ENCODE results near the gene GNA12. TPM values are rescaled to one million over a fixed set of nuclear protein-coding genes. Genes with fewer than 3 reads are reported as not detected.
A peak's percentile ranks its signal among the peaks of the same experiment; 100 is the strongest.

Gene GNA12
- total RNA-seq, 1 donor from 2014 or later = 68.6 TPM

GRCh38 chr7:2800220-2800930 lies 43.7 kb downstream of the GNA12 start:
- Mint-ChIP-seq H3K4me3 (ENCODE audit: low read depth) (no peak overlapping the region), H3K4me1 (ENCODE audit: low read depth) (peaks cover 37% of the 10 kb centered on the region), H3K27ac (no peak overlapping the region), H3K9me3 (ENCODE audit: low read depth) (peaks cover 13% of the 10 kb centered on the region), H3K36me3 (ENCODE audit: insufficient read depth) (peaks cover 14% of the 10 kb centered on the region), H3K27me3 (no peaks in the 10 kb centered on the region)
- TF ChIP-seq, protein P1, sequence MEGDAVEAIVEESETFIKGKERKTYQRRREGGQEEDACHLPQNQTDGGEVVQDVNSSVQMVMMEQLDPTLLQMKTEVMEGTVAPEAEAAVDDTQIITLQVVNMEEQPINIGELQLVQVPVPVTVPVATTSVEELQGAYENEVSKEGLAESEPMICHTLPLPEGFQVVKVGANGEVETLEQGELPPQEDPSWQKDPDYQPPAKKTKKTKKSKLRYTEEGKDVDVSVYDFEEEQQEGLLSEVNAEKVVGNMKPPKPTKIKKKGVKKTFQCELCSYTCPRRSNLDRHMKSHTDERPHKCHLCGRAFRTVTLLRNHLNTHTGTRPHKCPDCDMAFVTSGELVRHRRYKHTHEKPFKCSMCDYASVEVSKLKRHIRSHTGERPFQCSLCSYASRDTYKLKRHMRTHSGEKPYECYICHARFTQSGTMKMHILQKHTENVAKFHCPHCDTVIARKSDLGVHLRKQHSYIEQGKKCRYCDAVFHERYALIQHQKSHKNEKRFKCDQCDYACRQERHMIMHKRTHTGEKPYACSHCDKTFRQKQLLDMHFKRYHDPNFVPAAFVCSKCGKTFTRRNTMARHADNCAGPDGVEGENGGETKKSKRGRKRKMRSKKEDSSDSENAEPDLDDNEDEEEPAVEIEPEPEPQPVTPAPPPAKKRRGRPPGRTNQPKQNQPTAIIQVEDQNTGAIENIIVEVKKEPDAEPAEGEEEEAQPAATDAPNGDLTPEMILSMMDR (IDR thresholded peaks at IDR 0.05; ENCODE audit: unreplicated experiment) = no peak
- no peak for DNase-seq (ENCODE audit: low spot score, unreplicated experiment)

GRCh38 chr7:2799253-2799652 lies 44.9 kb downstream of the GNA12 start:
- no peak overlapping the region for H3K4me3 Mint-ChIP-seq (ENCODE audit: low read depth)
- H3K36me3 Mint-ChIP-seq (ENCODE audit: insufficient read depth) = peaks cover 19% of the 10 kb centered on the region
- H3K4me1 Mint-ChIP-seq (ENCODE audit: low read depth) = peaks cover 32% of the 10 kb centered on the region
- no peak for DNase-seq (ENCODE audit: low spot score, unreplicated experiment)
- no peaks in the 10 kb centered on the region for H3K27me3 Mint-ChIP-seq
- peaks cover 13% of the 10 kb centered on the region for H3K9me3 Mint-ChIP-seq (ENCODE audit: low read depth)
- peak overlapping the region; percentile 33 for H3K27ac Mint-ChIP-seq
- TF ChIP-seq, protein P1 (IDR thresholded peaks at IDR 0.05; ENCODE audit: unreplicated experiment) = no peak

- H3K9me3 Mint-ChIP-seq (ENCODE audit: low read depth) = peaks cover 13% of the 10 kb centered on the region
- TF ChIP-seq, protein P1 (IDR thresholded peaks at IDR 0.05; ENCODE audit: unreplicated experiment) = no peak
- H3K4me3 Mint-ChIP-seq (ENCODE audit: low read depth) = no peak overlapping the region
- H3K4me1 Mint-ChIP-seq (ENCODE audit: low read depth) = peaks cover 28% of the 10 kb centered on the region
- no peaks in the 10 kb centered on the region for H3K27me3 Mint-ChIP-seq
- DNase-seq (ENCODE audit: low spot score, unreplicated experiment) = no peak
- H3K27ac Mint-ChIP-seq = no peak overlapping the region
- H3K36me3 Mint-ChIP-seq (ENCODE audit: insufficient read depth) = peaks cover 24% of the 10 kb centered on the region
These were observed 45.4 kb downstream of the GNA12 start for GRCh38 chr7:2798669-2799068.

DNA sequence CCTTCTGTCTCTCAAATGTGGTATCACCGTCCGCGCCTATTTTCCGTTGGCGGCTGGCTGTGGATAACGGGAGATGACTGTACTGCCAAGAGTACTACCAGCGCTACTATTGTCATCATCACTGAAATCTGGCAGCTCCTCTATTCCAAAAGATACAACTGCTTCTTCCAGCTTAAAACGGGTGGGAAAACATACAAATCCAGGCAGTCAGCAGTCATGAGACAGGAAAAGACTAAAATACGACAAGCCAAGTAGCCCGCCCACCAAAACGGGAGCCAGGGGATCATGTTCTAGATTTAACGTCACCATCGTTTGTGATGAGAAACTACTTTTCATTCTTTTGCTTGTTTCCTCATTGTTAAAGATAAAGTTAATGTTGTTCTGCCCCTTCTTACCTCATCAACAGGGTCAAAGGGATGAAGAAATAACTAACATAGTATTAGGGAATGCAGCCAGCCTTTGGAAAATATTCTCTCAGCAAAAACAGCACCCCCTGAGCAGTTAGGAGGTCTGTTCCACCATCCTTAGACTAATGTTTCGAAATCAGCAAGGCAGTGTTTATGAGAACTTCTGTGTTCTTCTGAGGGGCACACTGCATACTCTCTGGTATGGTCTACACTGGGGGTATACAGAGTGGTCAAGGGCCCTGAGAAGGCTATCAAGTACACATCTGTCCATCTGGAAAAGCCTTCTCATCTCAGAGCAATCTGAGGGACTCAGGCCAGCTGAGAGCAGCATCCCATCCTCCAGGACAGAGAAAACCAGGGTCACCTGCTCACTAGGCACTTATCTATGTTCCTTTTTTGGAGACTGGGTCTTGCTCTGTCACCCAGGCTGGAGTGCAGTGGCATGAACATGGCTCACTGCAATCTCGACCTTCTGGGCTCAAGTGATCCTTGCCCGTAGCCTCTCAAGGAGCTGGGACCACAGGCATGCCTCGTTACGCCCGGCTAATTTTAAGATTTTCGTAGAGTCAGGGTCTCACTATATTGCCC lies 47.5 kb downstream of the GNA12 start:
- peaks cover 12% of the 10 kb centered on the region for H3K4me1 Mint-ChIP-seq (ENCODE audit: low read depth)
- TF ChIP-seq, protein P1 (IDR thresholded peaks at IDR 0.05; ENCODE audit: unreplicated experiment) = no peak
- H3K27me3 Mint-ChIP-seq = no peaks in the 10 kb centered on the region
- H3K27ac Mint-ChIP-seq = no peak overlapping the region
- H3K4me3 Mint-ChIP-seq (ENCODE audit: low read depth) = no peak overlapping the region
- peaks cover 33% of the 10 kb centered on the region for H3K36me3 Mint-ChIP-seq (ENCODE audit: insufficient read depth)
- peaks cover 13% of the 10 kb centered on the region for H3K9me3 Mint-ChIP-seq (ENCODE audit: low read depth)
- no peak for DNase-seq (ENCODE audit: low spot score, unreplicated experiment)

DNA sequence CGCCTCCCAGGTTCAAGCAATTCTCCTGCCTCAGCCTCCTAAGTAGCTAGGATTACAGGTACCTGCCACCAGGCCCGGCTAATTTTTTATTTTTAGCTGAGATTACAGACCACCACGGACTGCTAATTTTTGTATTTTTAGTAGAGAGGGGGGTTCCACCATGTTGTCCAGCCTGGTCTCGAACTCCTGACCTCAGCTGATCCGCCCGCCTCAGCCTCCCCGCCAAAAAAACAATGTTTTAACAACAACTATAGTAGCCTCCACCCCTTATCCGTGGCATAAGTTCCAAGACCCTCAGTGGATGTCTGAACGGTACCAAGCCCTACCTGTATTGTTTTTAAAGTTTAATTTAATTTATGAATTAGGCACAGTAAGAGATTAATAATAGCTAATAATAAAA lies 48.2 kb downstream of the GNA12 start:
- H3K9me3 Mint-ChIP-seq (ENCODE audit: low read depth) = peaks cover 10% of the 10 kb centered on the region
- H3K27me3 Mint-ChIP-seq = no peaks in the 10 kb centered on the region

More for the DNA sequence above, 48.2 kb downstream of the GNA12 start:
- no peak overlapping the region for H3K4me3 Mint-ChIP-seq (ENCODE audit: low read depth)
- TF ChIP-seq, protein P1 (IDR thresholded peaks at IDR 0.05; ENCODE audit: unreplicated experiment) = no peak
- H3K36me3 Mint-ChIP-seq (ENCODE audit: insufficient read depth) = peaks cover 29% of the 10 kb centered on the region
- H3K4me1 Mint-ChIP-seq (ENCODE audit: low read depth) = peaks cover 5% of the 10 kb centered on the region
- H3K27ac Mint-ChIP-seq = no peak overlapping the region
- DNase-seq (ENCODE audit: low spot score, unreplicated experiment) = no peak

Measured in progenitor cell of endocrine pancreas (in vitro differentiated cells).